Lower leg skin (tissue), 4 donors: ENCODE results near the gene SPRR2D. TPM values are rescaled to one million over a fixed set of nuclear protein-coding genes. Genes with fewer than 3 reads are reported as not detected.

Source experiments
- DNase-seq, 2 donors: peaks; one replicate each; pipeline ENCODE4 v3.0.0-alpha.2; 2019; ENCODE audit warnings: low spot score in 2 of 2
- H3K4me3 ChIP-seq: fragments of 200-600 bp; sonication (generic); 2 replicates; pipeline ENCODE4 v1.5.1; 2017; ENCODE audit warnings: mild to moderate bottlenecking, low read depth; ENCODE audit not compliant: poor library complexity, severe bottlenecking
- CTCF ChIP-seq, 3 donors: fragments of 450-650 bp; IDR thresholded peaks; one replicate each; pipeline ENCODE4 v1.5.1; 2016; ENCODE audit warnings: antibody characterized with exemption in 3 of 3, mild to moderate bottlenecking in 3 of 3, moderate library complexity in 2 of 3
- POLR2A ChIP-seq, 2 donors: fragments of 450-650 bp; IDR thresholded peaks; one replicate each; pipeline ENCODE4 v1.6.1; 2016 to 2017; ENCODE audit warnings: antibody characterized with exemption in 2 of 2, mild to moderate bottlenecking in 1 of 2, moderate library complexity in 1 of 2
- WGBS, 2 donors: methylation state at CpG; one replicate each; pipeline ENCODE4 v1.1.5; 2018; 5-methylcytosine and 5-hydroxymethylcytosine counted together
- intact Hi-C: fragments of 100-400 bp; cut with DNase I; formaldehyde crosslinking; loops from one replicate; pipeline ENCODE4 v1.15.0; 2023; ENCODE audit warnings: low total_unique reads
- total RNA-seq, 4 donors: library from RNA; depleted of rRNA; stranded (reverse); fragments of >200 nt; gene quantifications; one replicate each; pipeline ENCODE4 v1.1.0, GENCODE V29; 2016

The SPRR2D gene
- total RNA-seq, 4 donors from 2014 or later: 1.1 to 148 (median 20.6) TPM

- 66 to 74% methylated on average over 1 of the region's 1 CpG for WGBS, 2 donors
- DNase-seq: no peak
- H3K4me3 ChIP-seq: no peak overlapping the region
- intact Hi-C loops: no loop called here
- no peak for TF ChIP-seq POLR2A (IDR thresholded peaks at IDR 0.05)
- TF ChIP-seq CTCF (IDR thresholded peaks at IDR 0.05): no peak
Measured at GRCh38 chr1:153035211-153035610, 5.7 kb downstream of the SPRR2D start.

- intact Hi-C loops: no loop called here
- DNase-seq: no peak
- 34 to 57% methylated on average over 3 of the region's 3 CpGs for WGBS, 2 donors
- TF ChIP-seq CTCF (IDR thresholded peaks at IDR 0.05) (no peak), POLR2A (IDR thresholded peaks at IDR 0.05) (no peak)
- no peak overlapping the region for H3K4me3 ChIP-seq
Measured at GRCh38 chr1:153032677-153033308, 8.1 kb downstream of the SPRR2D start.

GRCh38 chr1:153032073-153032472 lies 8.8 kb downstream of the SPRR2D start:
- DNase-seq: no peak
- TF ChIP-seq CTCF (IDR thresholded peaks at IDR 0.05) (no peak), POLR2A (IDR thresholded peaks at IDR 0.05) (no peak)
- intact Hi-C loops: no loop called here
- H3K4me3 ChIP-seq: no peak overlapping the region

- intact Hi-C loops: no loop called here
- DNase-seq: no peak
- H3K4me3 ChIP-seq: no peak within 1 kb of the TSS
- TF ChIP-seq CTCF (IDR thresholded peaks at IDR 0.05) (no peak), POLR2A (IDR thresholded peaks at IDR 0.05) (no peak)
Measured at GRCh38 chr1:153030895-153031294, 10.0 kb downstream of the SPRR2D start, which contains the start of gene SPRR1B. Gene SPRR1B, plus strand, starts transcription at chr1:153031203. Its CDS starts 1,143 bp downstream, at chr1:153032346.

GRCh38 chr1:153028766-153029165 lies 12.2 kb downstream of the SPRR2D start:
- DNase-seq: no peak
- intact Hi-C loops: no loop called here
- no peak overlapping the region for H3K4me3 ChIP-seq
- 60 to 62% methylated on average over 1 of the region's 1 CpG for WGBS, 2 donors
- TF ChIP-seq CTCF (IDR thresholded peaks at IDR 0.05): no peak

GRCh38 chr1:153025797-153026196 lies 15.1 kb downstream of the SPRR2D start:
- 55 to 59% methylated on average over 1 of the region's 1 CpG for WGBS, 2 donors
- no peak overlapping the region for H3K4me3 ChIP-seq
- intact Hi-C loops: no loop called here
- TF ChIP-seq CTCF (IDR thresholded peaks at IDR 0.05): no peak
- no peak for TF ChIP-seq POLR2A (IDR thresholded peaks at IDR 0.05)
- DNase-seq: no peak
